HUDEP-2 (cell line): Measurements from ENCODE around the gene REPIN1.

ENCODE experiments used
- DNase-seq, 76 experiments: peaks; one replicate each; lab custom pipeline; 2025; ENCODE audit not compliant: unreplicated experiment in 76 of 76; lab: John Stamatoyannopoulos, UW

Gene REPIN1

GRCh38 chr7:150420242-150420641 lies 51.6 kb downstream of the REPIN1 start:
- DNase-seq: no peak

- peak in 70 of 76 experiments; percentile 12 to 84 (median 64) for DNase-seq
These were observed 52.5 kb downstream of the REPIN1 start for GRCh38 chr7:150420987-150421674.

- DNase-seq: no peak
These were observed 53.2 kb downstream of the REPIN1 start for GRCh38 chr7:150421831-150422230.
